ENCODE results near the gene CCR8.

CCR8 gene, protein sequence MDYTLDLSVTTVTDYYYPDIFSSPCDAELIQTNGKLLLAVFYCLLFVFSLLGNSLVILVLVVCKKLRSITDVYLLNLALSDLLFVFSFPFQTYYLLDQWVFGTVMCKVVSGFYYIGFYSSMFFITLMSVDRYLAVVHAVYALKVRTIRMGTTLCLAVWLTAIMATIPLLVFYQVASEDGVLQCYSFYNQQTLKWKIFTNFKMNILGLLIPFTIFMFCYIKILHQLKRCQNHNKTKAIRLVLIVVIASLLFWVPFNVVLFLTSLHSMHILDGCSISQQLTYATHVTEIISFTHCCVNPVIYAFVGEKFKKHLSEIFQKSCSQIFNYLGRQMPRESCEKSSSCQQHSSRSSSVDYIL

DNA sequence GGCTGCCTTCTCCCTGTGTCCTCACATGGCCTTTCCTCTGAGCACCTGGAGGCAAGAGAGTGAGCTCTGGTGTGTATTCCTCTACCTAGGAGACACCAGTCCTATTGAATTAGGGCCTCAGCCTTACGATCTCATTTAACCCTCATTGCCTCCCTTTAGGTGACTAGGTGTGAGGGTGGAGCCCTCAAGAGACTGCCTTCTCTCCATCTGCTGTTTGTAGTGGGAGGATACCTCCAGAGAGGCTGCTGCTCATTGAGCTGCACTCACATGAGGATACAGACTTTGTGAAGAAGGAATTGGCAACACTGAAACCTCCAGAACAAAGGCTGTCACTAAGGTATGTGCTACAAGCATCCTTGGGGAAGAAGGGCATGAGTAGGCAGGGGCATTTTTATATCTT, at the start of gene CCR8:
TSS of gene CCR8 (plus strand) at position 217 of the 400 bp plus-strand sequence. CDS start 2,623 bp downstream, outside the sequence.
- DNase-seq (ENCODE audit: low read depth, low spot score) = no peak

DNA sequence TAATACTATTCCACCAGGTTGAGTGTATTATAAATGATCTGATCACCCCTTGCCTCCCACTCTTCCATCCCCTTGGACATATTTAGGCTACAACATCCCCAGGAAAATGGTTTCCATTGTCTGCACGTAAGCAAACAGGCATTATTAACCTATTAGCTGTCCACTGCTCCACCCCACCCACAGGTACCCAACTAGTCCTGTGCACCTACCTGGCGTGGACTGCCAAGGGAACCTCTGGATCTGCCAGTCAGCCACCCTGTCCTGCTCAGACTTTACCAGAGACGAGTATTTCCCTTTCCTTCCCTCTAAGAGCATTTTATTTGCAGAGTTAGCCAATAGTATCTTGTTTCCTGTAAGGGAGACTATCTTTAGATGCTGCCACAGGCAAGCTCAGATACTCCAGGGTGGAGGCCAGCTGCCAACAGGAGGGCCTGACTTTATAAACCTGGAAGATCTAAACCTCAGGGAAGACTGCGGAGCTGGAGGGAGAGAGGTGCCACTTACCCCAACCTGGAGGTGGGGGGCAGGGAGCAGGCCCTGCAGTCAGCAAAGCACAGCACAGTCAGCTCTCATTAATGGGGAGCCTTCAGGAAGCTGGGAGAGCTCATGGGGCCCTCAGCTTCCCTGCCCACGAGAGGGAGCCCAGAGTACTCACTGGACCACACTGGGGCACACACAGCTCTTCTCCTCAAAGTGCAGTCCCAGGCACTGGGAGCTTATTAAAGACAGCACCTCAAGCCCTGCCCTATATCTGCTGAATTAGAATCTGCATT, 49.6 kb upstream of the CCR8 start, which contains the start of gene CX3CR1:
TSS of gene CX3CR1 (minus strand) at position 292 of the 773 bp plus-strand sequence. CDS start 13,527 bp downstream, outside the sequence.
- no peak for DNase-seq (ENCODE audit: low read depth, low spot score)

DNA sequence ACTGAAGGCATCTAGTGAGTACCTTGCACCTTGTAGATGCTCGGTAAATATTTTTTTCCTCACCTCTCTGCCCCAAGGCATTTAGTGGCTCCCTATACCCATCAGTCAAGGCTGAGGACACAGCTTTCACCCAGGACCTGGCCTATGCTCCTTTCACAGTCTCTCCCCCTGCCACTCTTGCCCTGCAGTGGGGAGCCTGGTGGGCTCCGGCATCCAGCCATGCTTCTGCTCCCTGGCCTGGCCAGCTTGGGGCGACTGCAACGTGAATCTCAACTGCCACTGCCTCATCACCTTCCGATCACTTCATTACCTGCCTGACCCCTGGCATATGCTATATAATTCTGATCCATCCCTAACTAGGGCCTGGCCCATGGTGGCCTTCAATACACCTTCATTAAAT, 48.9 kb upstream of the CCR8 start:
- DNase-seq (ENCODE audit: low read depth, low spot score) = no peak

DNA sequence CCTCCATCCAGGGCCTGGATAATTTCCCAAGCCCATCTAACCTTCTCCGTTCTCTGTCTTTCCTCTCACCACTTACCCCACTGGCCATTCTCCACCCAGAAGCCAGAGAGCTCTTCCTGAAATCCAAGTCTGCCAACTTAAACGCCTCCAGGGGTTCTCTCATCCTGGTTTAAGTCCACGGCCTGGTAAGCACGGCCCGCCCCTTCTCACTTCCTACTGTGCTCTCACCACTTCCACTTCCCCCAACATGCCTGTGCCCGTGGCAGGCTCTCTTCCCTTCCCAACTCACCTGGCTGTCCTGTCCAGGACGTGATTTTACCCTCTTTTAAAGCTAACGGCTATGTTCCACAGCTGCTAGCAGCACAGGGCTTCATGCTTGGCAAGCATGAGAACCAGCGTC, 48.0 kb upstream of the CCR8 start:
- DNase-seq (ENCODE audit: low read depth, low spot score) = no peak

DNA sequence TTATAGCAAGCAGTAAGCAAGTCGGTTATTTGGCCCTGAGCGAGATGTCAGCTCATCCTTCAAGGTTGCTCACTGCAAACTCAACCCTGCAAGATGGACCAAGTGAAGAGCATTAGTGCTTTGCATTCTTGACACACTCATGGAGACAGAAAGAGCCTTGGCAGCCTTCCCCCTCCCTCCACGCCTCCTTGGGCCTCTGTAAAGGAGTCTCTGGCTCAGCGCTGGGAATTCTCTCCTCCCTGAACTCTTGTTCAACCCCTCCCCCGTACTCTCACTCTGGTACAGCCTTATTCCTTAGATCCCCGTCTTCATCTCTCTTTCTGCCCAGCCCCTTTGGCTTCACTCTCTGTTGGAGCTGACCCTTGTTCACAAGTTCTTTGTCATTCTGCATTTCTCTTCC, 47.5 kb upstream of the CCR8 start:
- DNase-seq (ENCODE audit: low read depth, low spot score) = no peak

DNA sequence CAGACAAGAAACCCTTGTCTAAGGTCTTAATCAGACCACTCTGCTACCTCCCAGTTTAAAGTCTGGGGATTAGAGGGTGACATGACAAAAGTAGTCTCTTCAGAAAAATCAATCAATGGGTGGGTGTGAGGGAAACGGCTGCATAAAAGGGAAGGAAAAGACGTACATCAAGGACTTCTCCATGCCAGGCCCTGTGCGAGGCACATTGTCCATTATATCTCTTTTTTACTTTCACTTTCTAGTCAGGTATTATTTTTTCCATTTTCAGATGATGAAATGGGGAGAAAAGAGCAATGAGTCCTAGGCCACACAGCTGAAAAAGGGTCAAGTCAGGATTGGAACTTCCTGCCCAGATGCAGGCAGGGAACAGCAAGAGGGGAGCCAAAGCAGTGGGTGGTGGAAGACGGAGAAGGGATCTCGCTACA, 45.0 kb upstream of the CCR8 start:
- no peak for DNase-seq (ENCODE audit: low read depth, low spot score)

DNA sequence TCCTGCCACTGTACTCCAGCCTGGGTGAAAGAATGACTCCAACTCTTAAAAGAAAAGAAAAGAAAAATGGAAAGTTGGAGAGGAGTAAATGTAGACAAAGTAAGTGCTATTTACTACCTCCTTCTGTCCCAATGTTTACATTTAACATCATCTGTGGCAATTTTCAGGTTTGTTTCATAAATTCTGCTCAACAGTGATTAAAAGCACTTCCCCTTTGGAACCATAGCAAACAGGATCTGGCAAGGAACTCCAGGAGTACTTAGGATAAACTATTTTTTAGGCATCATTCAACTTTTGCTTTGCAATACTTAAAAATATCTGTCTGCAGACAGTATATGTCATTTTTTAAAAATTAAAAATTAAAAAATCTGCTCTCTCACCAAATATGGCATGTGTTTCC, 44.2 kb upstream of the CCR8 start:
- no peak for DNase-seq (ENCODE audit: low read depth, low spot score)

DNA sequence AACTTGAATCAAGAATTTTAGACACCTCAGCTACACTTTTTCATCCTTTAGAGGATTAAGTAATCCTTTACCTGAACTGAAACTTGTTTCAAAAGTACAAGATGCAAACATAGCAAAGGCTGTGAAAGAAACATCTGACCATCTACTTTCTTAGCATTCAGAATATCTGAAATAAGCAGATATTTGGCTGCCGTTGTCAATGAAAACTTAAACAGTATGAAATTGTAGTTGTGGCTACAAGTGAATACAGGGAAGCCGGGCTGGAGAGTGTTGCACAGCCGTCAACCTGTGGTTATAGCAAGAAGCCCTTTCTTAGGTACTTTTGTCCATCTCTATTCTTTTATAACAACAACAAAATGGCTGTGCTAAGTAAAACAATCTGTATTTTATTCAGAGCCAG, 42.7 kb upstream of the CCR8 start:
- DNase-seq (ENCODE audit: low read depth, low spot score) = no peak

DNA sequence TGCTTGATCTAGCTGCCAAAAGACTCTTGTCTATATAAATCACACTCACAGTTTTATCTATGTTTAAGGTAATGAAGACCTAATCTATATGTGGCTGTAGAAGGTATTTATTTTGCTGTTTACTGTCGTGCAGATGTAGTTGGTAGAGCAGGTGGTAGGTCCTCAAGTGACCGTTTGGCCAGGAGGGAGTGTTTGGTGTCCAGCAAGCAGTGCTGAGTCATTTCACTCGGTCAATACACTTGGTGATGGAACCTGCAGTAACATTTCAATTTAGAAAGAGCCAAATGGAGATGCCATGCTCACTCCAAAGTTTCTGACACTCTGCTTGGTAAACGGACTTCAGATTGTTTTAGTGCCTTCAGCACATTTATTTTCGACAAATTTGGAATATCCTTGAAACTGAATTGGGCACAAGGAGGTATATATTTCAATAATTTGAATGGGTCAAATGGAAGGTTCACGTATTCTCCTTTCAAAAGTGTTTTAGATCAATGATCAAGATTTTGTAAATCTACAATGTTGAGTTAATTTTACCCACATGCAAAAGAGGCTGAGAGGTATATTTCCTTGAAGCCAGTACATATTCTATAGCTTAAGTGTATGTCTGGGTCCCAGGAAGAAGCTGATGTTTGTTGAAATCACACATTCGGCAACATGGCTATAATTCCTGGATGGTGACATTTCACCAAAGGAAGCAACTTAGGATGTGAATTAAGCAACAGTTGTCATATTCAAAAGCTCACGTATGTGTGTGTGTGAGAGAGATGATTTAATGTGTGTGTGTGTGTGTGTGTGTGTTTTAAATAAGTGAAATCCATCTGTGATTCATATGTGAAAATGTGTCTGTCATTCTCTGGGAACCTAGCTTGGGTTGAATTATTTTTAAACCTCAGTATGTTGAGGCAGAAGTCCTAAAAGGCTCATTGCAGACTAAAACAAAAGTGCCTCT, 42.0 kb upstream of the CCR8 start:
- no peak for DNase-seq (ENCODE audit: low read depth, low spot score)

DNA sequence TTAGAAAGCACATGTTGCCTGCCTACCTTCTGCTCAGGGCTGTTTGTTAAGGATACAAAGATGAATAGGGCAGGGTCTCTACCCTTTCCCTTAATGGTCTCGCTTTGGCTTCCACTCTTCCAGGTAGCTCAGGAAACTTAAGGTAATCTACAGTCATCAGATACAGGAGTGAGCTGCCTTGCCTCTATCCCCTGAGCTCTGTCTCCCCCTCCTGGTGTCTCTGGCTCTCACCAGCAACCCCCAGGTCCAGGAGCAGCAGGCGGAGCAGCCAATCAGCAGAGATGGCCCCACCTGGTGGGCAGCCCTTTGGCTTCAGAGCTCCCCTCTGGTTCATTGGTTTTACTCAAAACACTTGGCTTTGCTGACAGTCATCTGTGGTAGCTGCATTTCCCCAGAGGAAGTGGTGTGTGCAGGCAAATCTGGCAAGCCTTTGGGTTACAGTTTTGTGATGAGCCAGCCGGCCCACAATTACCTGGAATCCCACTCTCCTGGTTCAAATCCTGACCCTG, 41.2 kb upstream of the CCR8 start:
- peak; percentile 87 for DNase-seq (ENCODE audit: low read depth, low spot score)

DNA sequence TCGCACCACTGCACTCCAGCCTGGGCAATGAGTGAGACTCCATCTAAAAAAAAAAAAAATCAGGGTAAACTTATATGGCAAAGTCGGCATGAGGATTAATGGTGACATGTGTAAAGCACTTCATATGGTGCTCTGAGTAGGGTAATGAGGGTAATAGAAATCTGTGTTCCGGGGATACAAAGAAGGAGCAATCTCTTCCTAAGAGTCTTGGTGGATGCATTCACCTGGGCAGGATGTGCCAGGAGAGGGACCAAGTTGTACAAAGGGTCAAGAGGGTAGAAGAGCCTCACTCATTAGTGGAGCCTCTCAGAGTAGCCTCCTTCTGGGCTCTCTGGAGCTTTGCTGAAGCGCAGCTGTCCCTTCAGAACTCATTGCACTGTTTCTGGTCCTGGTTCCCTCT, 40.4 kb upstream of the CCR8 start:
- DNase-seq (ENCODE audit: low read depth, low spot score) = no peak

DNA sequence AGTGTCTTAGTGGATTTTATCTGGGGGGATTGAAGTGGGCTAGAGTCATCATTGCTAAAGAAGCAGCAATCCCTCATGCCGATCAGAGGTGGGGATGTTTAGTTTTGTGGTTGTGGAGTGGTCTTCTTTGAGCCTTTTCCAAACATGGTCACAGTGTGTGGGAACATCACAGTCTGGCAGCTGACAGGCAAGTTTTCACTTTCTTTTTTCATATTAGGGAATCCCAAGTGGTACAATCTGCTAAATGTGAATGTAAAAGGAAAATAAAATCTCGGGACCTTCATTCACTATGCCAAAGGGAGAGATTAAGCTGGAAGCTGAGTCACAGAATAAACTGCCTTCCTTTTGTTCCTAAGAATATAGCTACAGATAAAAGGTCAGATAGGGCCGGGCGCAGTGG, 39.3 kb upstream of the CCR8 start:
- no peak for DNase-seq (ENCODE audit: low read depth, low spot score)

DNA sequence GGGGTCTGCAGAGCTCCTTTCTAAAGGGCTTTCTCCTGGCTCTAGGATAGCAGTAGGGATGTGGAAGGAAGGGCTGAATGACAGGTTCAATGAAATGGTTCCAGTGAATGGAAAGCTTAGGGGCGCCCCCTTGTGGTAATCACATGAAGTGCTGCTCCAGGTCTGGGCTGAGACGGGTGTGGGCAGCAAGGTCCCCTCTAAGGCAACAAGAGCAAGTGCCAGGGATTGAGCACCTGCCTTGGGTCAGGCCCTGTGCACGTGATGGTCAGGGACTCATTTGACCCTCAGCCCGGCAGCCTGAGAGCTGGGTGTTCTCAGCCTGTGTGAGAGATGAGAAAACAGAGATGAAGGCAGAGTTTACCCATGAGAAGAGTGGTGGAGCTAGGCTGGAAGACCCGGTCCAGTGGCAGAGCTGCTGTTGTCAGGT, 37.6 kb upstream of the CCR8 start:
- DNase-seq (ENCODE audit: low read depth, low spot score) = peak; percentile 28

DNA sequence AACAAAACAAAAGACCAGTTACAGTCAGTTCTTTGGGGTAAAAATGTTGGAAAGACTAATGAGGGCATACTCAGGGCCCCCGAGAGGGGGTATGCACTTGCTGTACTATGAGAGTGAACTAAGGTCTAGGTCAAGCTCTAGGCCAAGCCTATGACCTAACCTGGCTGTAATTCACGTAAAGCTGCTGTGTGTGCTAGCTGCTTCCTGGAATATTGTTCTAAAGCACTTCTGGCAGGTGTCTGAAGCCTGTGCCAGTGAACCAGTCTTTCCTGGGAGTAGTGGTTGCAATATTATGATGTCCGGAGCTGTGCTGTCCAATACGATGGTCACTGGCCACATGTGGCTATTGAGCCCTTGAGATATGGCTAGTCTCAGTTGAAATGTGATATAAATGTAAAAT, 36.5 kb upstream of the CCR8 start:
- no peak for DNase-seq (ENCODE audit: low read depth, low spot score)

DNA sequence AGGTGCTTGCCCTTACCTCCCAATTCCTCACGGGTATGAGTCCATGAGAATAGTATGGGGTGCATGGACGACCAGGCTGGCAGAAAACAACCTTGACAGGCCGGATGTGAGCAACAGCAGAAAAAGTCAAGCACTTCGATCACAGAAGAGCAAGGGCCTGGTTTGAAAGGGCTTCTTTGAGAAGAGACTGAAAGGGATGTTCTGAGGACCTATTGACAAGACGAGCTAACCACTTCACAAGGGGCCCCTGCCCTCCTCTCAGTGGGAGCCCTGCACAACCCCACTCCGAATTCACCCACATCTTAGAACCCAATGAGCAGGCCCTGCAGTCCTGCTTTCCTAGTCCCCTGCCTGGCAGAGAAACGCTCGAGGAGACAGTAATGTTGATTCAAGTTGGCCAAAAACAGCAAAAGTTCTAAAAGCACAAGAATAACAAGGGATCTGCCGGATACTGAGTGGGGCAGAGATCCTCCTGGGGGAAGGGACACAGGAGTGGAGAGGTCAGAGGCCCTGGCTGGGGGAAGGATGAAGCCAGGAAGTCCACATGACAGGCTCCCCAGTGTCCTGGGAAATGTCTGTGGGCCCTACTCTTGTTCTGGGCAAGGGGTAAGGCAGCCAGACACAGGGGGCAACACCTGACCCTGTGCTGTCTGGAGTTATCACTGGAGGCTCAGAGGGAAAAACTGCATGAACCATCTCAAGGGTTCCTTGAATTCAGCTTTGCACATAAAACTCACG, 34.9 kb upstream of the CCR8 start:
- DNase-seq (ENCODE audit: low read depth, low spot score) = no peak

DNA sequence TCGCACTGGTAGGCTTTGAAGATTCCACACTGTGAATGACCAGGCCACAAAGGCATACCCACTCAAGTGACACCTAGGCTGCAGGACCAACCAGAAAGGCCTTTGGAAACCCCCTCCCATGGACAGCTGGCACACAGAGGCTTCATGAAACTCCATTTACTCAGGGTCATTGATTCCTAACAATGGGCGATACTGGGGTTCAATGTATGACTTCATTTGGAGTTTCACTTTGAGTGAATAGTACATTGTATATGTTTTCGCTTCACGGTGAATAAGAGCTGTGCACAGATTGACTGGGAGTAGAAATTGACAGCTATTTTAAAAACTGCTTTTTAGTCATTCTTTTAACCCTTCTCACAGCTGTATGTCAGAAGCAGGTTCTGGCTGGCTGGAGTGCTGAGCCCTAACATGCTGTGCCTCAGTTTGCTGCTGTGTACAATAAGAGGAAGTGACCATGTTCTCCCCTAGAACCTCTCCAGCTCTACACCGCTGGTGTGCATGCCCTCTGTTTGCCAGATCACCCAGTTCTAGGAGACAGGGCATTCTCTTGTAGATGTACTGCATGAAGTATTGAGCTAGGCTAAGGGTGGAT, 34.2 kb upstream of the CCR8 start:
- no peak for DNase-seq (ENCODE audit: low read depth, low spot score)

DNA sequence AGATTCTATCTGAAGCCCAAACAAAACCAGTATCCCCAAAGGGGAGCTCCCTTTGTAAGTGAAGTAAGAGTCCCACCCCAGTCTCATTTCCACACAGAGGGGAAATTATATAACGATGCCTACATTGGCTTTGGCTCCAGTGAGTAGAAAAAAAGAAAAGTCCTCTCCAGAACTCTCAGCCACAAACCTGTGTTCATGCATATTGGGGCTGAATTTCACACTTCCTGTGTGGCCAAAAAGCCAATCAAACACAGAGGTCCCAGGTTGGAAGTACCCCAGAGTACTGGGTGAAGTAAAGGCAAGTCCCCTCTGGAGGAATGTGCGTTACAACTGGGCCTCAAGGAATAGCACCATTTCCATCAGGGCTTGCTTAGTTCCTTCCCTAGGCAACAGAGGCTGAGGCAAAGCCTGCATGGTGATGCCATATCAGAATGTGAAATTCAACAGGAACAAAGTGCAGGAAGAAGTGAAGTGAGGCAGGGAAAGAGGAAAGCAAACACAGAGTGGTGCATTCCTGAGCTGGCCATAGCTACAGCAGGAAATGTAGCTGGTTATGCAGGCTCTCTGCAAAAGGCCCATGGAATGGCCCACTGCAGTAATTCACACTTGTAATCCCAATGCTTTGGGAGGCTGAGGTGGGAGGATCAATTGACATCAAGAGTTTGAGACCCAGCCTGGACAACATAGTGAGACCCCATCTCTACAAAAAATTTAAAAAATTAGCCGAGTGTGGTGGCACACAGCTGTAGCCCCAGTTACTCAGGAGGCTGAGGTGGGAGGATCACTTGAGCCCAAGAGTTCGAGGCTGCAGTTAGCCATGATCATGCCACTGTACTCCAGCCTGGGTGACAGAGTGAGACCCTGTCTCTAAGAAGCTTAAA, 33.1 kb upstream of the CCR8 start:
- DNase-seq (ENCODE audit: low read depth, low spot score) = no peak

DNA sequence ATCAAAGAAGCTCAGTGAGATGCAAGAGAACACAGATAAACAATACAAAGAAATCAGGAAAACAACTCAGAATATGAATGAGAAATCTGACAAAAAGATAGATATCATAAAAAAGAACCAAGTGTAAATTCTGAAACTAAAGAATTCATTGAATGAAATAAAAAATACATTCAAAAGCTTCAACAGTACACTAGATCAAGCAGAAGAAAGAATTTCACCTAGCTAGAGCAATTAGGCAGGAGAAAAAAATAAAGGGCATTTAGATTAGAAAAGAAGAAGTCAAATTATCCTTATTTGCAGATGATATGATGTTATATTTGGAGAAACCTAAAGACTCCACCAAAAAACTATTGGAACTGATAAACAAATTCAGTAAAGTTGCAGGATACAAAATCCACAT, 30.2 kb upstream of the CCR8 start:
- DNase-seq (ENCODE audit: low read depth, low spot score) = no peak

DNA sequence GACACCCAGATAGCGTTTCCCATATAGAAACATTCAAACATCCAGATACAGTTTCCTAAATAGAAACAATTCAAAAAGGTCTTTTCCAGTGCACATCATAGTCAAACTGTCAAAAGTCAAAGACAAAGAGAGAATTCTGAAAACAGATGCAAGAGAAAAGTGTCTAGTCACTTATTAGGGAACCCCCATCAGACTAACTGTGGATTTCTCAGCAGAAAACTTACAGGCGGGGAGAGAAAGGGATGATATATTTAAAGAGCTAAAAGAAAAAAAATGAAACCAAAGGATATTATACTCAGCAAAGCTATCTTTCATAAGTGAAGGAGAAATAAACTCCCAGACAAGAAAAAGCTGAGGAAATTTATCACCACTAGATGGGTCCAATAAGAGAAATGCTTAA, 27.3 kb upstream of the CCR8 start:
- no peak for DNase-seq (ENCODE audit: low read depth, low spot score)

DNA sequence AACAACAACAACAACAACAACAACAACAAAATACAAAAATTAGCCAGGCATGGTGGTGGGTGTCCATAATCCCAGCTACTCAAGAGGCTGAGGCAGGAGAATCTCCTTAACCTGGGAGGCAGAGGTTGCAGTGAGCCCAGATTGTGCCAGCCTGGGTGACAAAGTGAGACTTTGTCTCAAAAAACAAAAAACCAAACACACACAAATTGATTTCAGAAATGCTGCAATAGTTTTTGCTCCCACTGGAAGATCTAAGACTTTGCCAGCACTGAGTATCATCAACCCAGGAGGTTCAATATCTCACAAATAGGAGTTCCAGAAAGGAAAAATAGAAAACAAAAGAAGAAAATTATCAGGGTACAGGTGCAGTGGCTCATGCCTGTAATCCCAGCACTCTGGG, 16.2 kb upstream of the CCR8 start:
- DNase-seq (ENCODE audit: low read depth, low spot score) = no peak
